ENCODE results near the gene CYP4F11.
A peak's percentile ranks its signal among the peaks of the same experiment; 100 is the strongest.
"Not testable (repeated sequence)": the region's sequence is repeated elsewhere in the genome, so short reads cannot be mapped to it uniquely, and the experiment has no call there.

Gene CYP4F11

GRCh38 chr19:15934332-15935078, at the start of gene CYP4F11:
Gene CYP4F11 (minus strand): TSS chr19:15934529. CDS start chr19:15934408, 121 bp downstream.
- no peak for DNase-seq

- DNase-seq, result no peak
Observed at GRCh38 chr19:15979293-15979692, 45.0 kb upstream of the CYP4F11 start.

- DNase-seq, result no peak
Observed at GRCh38 chr19:15977690-15978089, 43.4 kb upstream of the CYP4F11 start.

GRCh38 chr19:15976836-15977689, 42.7 kb upstream of the CYP4F11 start:
- peak; percentile 16 for DNase-seq

- DNase-seq, result no peak
Observed at GRCh38 chr19:15974856-15975255, 40.5 kb upstream of the CYP4F11 start.

- not testable (repeated sequence) for DNase-seq
Observed at GRCh38 chr19:15972043-15972442, 37.7 kb upstream of the CYP4F11 start.

- no peak for DNase-seq
Observed at GRCh38 chr19:15971224-15971780, 37.0 kb upstream of the CYP4F11 start.

- DNase-seq, result no peak
Observed at GRCh38 chr19:15964231-15964630, 29.9 kb upstream of the CYP4F11 start.

- DNase-seq, result no peak
Observed at GRCh38 chr19:15962319-15962718, 28.0 kb upstream of the CYP4F11 start.

- DNase-seq, result no peak
Observed at GRCh38 chr19:15954820-15955219, 20.5 kb upstream of the CYP4F11 start.

- no peak for DNase-seq
Observed at GRCh38 chr19:15948223-15949058, 14.1 kb upstream of the CYP4F11 start, which contains the start of gene OR10H4. Gene OR10H4 (plus strand): TSS chr19:15949008. CDS start chr19:15949008, 0 bp downstream.

- no peak for DNase-seq
Observed at GRCh38 chr19:15945301-15945700, 11.0 kb upstream of the CYP4F11 start.

- no peak for DNase-seq
Observed at GRCh38 chr19:15944401-15944800, 10.1 kb upstream of the CYP4F11 start.

GRCh38 chr19:15937771-15938170, 3.4 kb upstream of the CYP4F11 start:
- no peak for DNase-seq

- no peak for DNase-seq
Observed at GRCh38 chr19:15936950-15937349, 2.6 kb upstream of the CYP4F11 start.

- DNase-seq, result no peak
Observed at GRCh38 chr19:15936173-15936572, 1.8 kb upstream of the CYP4F11 start.

- DNase-seq, result no peak
Observed at GRCh38 chr19:15935167-15935702, 906 bp upstream of the CYP4F11 start.

GRCh38 chr19:15933761-15934331, 483 bp downstream of the CYP4F11 start:
- not testable (repeated sequence) for DNase-seq

- DNase-seq, result no peak
Observed at GRCh38 chr19:15928321-15928720, 6.0 kb downstream of the CYP4F11 start.

- no peak for DNase-seq
Observed at GRCh38 chr19:15926484-15926883, 7.8 kb downstream of the CYP4F11 start.

- no peak for DNase-seq
Observed at GRCh38 chr19:15923702-15924101, 10.6 kb downstream of the CYP4F11 start.

GRCh38 chr19:15922021-15922420, 12.3 kb downstream of the CYP4F11 start:
- no peak for DNase-seq

All from NCI-H526 treated with DMSO at 0.1 percent for 48 hours (cell line).